Vagina (tissue), 2 donors: Measurements from ENCODE around the gene CYP1A1.

ENCODE experiments used
- POLR2AphosphoS5 ChIP-seq, 2 donors: sonication (generic); formaldehyde crosslinking; IDR thresholded peaks; one replicate each; pipeline ENCODE4 v1.9.0; 2017; ENCODE audit warnings: antibody characterized with exemption in 2 of 2, mild to moderate bottlenecking in 2 of 2, low read depth in 1 of 2; ENCODE audit not compliant: insufficient read depth in 1 of 2
- TF ChIP-seq, protein P1 (sequence below), 3 experiments: fragments of 450-650 bp in 2 of 3; fragments of 200-600 bp in 1 of 3; sonication (generic) in 1 of 3; IDR thresholded peaks; one replicate each; pipeline ENCODE4 v1.5.1; 2017 to 2019; ENCODE audit warnings: antibody characterized with exemption in 3 of 3, mild to moderate bottlenecking in 2 of 3, moderate library complexity in 2 of 3

DNA sequence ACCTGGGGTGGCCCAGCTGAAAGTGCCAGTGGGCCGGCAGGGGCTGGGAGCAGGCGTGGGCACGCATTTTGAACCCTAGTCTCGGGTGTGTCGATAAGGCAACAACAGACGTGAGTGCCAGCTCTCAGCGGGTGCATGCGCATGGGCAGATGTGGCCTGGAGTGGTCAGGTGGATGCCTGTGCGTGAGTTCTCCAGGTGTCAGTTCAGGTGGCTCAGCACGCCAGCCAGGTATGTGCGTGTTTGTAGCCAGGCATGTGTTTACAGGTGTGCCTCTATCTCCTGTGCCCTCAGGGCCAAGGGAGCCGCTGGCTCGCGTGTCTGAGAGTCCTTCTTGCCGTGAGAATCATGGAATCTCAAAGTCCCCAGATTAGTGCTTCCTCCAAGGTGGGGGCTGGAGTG lies 38.1 kb upstream of the CYP1A1 start:
- TF ChIP-seq, protein P1, sequence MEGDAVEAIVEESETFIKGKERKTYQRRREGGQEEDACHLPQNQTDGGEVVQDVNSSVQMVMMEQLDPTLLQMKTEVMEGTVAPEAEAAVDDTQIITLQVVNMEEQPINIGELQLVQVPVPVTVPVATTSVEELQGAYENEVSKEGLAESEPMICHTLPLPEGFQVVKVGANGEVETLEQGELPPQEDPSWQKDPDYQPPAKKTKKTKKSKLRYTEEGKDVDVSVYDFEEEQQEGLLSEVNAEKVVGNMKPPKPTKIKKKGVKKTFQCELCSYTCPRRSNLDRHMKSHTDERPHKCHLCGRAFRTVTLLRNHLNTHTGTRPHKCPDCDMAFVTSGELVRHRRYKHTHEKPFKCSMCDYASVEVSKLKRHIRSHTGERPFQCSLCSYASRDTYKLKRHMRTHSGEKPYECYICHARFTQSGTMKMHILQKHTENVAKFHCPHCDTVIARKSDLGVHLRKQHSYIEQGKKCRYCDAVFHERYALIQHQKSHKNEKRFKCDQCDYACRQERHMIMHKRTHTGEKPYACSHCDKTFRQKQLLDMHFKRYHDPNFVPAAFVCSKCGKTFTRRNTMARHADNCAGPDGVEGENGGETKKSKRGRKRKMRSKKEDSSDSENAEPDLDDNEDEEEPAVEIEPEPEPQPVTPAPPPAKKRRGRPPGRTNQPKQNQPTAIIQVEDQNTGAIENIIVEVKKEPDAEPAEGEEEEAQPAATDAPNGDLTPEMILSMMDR (IDR thresholded peaks at IDR 0.05) = no peak
- TF ChIP-seq POLR2AphosphoS5 (IDR thresholded peaks at IDR 0.05; ENCODE audit: insufficient read depth in 1 of 2, low read depth in 1 of 2) = no peak
